HepG2 (cell line): ENCODE measurements around the gene RCOR3. TPM values are rescaled to one million over a fixed set of nuclear protein-coding genes. Genes with fewer than 3 reads are reported as not detected.
A peak's percentile ranks its signal among the peaks of the same experiment; 100 is the strongest.

Source experiments
- ARID2 ChIP-seq: sonication (generic); formaldehyde crosslinking; IDR thresholded peaks from 2 replicates; pipeline ENCODE4 v1.8.1; 2022; ENCODE audit warnings: mild to moderate bottlenecking, missing genetic modification reagents, borderline replicate concordance
- ELF3 ChIP-seq: IDR thresholded peaks from 2 replicates; pipeline ENCODE4 v1.6.1; 2016; ENCODE audit warnings: missing genetic modification reagents, missing compliant biosample characterization
- FOXJ3 ChIP-seq: sonication (generic); formaldehyde crosslinking; IDR thresholded peaks from 2 replicates; pipeline ENCODE4 v1.4.0; 2020; ENCODE audit warnings: missing genetic modification reagents, mild to moderate bottlenecking, borderline replicate concordance
- IKZF4 ChIP-seq: sonication (generic); formaldehyde crosslinking; IDR thresholded peaks from 2 replicates; pipeline ENCODE4 v1.5.1; 2020; ENCODE audit warnings: borderline replicate concordance, mild to moderate bottlenecking, low read depth, missing genetic modification reagents; ENCODE audit errors: not compliant biosample characterization
- KDM5B ChIP-seq: sonication (generic); formaldehyde crosslinking; IDR thresholded peaks from 2 replicates; pipeline ENCODE4 v1.4.0; 2020; ENCODE audit warnings: missing genetic modification reagents, mild to moderate bottlenecking, borderline replicate concordance
- KLF13 ChIP-seq: sonication (generic); formaldehyde crosslinking; IDR thresholded peaks from 2 replicates; pipeline ENCODE4 v1.4.0; 2020; ENCODE audit warnings: mild to moderate bottlenecking, missing genetic modification reagents
- SALL1 ChIP-seq: sonication (generic); formaldehyde crosslinking; IDR thresholded peaks from 2 replicates; pipeline ENCODE4 v1.8.0; 2022; ENCODE audit warnings: mild to moderate bottlenecking, missing genetic modification reagents
- SP140L ChIP-seq: sonication (generic); formaldehyde crosslinking; IDR thresholded peaks from 2 replicates; pipeline ENCODE4 v1.4.0; 2020; ENCODE audit warnings: missing genetic modification reagents, borderline replicate concordance
- TBX3 ChIP-seq: fragments of 450-650 bp; IDR thresholded peaks from 2 replicates; pipeline ENCODE4 v1.6.1; 2017; ENCODE audit warnings: antibody characterized with exemption, mild to moderate bottlenecking, inconsistent platforms, borderline replicate concordance
- polyA plus RNA-seq, 8 experiments: library from polyadenylated mRNA; depleted of rRNA in 3 of 8; stranded (reverse) in 7 of 8; unstranded in 1 of 8; fragments of >200 nt; fragmentation: Illumina TruSeq in 4 of 8; extraction: Trizol in 4 of 8; gene quantifications; 2 replicates each; pipeline versions ENCODE4 v1.2.1 to v1.2.3, GENCODE V29; 2011 to 2016; ENCODE audit warnings: low read depth in 4 of 8, missing spikeins in 1 of 8, mixed read lengths in 1 of 8; ENCODE audit not compliant: insufficient read depth in 1 of 8
- total RNA-seq, 5 experiments: library from RNA; depleted of rRNA; stranded (reverse); fragments of >200 nt; fragmentation: Illumina TruSeq; extraction: Trizol; gene quantifications; 2 replicates each; pipeline ENCODE4 v1.2.3, GENCODE V29; 2016; ENCODE audit warnings: low read depth in 1 of 5
- TF ChIP-seq, protein P1 (sequence below): sonication (generic); formaldehyde crosslinking; IDR thresholded peaks from 2 replicates; pipeline ENCODE4 v1.8.0; 2022; ENCODE audit warnings: mild to moderate bottlenecking, missing genetic modification reagents, moderate library complexity
- TF ChIP-seq, protein P2 (sequence below): sonication (generic); formaldehyde crosslinking; IDR thresholded peaks from 2 replicates; pipeline ENCODE4 v1.4.0; 2020; ENCODE audit warnings: low read depth, mild to moderate bottlenecking, missing genetic modification reagents
- TF ChIP-seq, protein P3 (sequence below): conservative IDR thresholded peaks from 2 replicates; pipeline ENCODE4 v1.6.1; 2018; ENCODE audit warnings: missing genetic modification reagents
- TF ChIP-seq, protein P4 (sequence below): sonication (generic); formaldehyde crosslinking; IDR thresholded peaks from 2 replicates; pipeline ENCODE4 v1.4.0; 2020; ENCODE audit warnings: missing genetic modification reagents
- TF ChIP-seq, protein P5 (sequence below): sonication (generic); formaldehyde crosslinking; IDR thresholded peaks from 2 replicates; pipeline ENCODE4 v1.4.0; 2020; ENCODE audit warnings: mild to moderate bottlenecking, missing genetic modification reagents
- TF ChIP-seq, protein P6 (sequence below): sonication (generic); formaldehyde crosslinking; IDR thresholded peaks from 2 replicates; pipeline ENCODE4 v1.4.0; 2020; ENCODE audit warnings: missing genetic modification reagents, borderline replicate concordance
- TF ChIP-seq, protein P7 (sequence below): sonication (generic); formaldehyde crosslinking; IDR thresholded peaks from 2 replicates; pipeline ENCODE4 v1.4.0; 2020; ENCODE audit warnings: low read depth, mild to moderate bottlenecking, missing genetic modification reagents

The RCOR3 gene
- total and polyA plus RNA-seq, 2 of the 13 experiments (the other 11 are each of a cell fraction or from before 2014, with no cell fraction given): 16.8 to 31.6 TPM

DNA sequence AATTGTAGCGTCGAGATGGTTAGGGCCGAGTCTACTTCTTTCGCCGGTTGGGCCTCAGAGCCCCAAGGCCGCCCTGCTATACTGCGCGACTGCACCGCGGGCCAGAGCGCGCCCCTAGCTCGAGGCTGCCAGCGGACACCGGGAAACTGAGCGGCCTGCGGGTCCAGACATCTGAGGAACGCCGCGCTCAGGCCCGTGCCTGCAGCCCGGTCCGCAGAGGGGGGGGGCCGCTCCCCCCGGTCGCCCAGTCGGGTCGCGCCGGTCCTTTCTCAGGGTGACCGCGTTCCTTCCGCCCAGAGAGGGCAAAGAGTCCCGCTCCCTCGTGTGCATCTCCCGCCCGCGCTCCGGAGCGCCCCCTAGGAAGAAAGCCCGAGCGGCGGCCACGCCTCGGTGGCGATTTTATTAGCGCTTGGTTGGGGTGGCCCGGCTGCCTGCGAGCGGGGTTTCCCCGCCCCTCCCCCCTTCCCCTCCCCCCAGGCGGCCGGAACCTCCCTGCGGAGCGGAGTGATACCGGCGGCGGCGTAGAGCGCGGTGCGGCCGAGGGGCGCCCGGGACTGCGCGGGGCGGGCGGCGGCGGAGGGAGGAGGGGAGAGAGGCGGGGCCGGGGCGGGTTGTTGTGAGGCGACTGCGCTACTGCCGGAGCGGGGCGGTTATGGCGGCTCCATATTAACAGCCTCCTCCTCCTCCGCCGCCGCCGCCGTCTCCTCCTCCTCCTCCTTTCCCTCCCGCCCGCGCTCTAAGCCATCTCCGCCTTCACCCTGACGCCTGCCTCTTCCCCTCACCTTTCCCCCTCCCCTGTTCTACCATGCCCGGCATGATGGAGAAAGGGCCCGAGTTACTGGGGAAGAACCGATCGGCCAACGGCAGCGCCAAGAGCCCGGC, at the start of gene RCOR3 (continued):
- TF ChIP-seq SALL1 (CRISPR knock-in tag): peak; percentile 52
- TF ChIP-seq FOXJ3 (CRISPR knock-in tag): no peak
- TF ChIP-seq, protein P1, sequence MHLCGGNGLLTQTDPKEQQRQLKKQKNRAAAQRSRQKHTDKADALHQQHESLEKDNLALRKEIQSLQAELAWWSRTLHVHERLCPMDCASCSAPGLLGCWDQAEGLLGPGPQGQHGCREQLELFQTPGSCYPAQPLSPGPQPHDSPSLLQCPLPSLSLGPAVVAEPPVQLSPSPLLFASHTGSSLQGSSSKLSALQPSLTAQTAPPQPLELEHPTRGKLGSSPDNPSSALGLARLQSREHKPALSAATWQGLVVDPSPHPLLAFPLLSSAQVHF (CRISPR knock-in tag): no peak
- TF ChIP-seq ELF3 (CRISPR knock-in tag): peak; percentile 58; the same call in 1 of the 2 replicates
- TF ChIP-seq, protein P2, sequence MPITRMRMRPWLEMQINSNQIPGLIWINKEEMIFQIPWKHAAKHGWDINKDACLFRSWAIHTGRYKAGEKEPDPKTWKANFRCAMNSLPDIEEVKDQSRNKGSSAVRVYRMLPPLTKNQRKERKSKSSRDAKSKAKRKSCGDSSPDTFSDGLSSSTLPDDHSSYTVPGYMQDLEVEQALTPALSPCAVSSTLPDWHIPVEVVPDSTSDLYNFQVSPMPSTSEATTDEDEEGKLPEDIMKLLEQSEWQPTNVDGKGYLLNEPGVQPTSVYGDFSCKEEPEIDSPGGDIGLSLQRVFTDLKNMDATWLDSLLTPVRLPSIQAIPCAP: no peak
- TF ChIP-seq TBX3: no peak
- TF ChIP-seq, protein P3, sequence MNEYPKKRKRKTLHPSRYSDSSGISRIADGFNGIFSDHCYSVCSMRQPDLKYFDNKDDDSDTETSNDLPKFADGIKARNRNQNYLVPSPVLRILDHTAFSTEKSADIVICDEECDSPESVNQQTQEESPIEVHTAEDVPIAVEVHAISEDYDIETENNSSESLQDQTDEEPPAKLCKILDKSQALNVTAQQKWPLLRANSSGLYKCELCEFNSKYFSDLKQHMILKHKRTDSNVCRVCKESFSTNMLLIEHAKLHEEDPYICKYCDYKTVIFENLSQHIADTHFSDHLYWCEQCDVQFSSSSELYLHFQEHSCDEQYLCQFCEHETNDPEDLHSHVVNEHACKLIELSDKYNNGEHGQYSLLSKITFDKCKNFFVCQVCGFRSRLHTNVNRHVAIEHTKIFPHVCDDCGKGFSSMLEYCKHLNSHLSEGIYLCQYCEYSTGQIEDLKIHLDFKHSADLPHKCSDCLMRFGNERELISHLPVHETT (CRISPR knock-in tag): peak; percentile 99
- TF ChIP-seq, protein P4, sequence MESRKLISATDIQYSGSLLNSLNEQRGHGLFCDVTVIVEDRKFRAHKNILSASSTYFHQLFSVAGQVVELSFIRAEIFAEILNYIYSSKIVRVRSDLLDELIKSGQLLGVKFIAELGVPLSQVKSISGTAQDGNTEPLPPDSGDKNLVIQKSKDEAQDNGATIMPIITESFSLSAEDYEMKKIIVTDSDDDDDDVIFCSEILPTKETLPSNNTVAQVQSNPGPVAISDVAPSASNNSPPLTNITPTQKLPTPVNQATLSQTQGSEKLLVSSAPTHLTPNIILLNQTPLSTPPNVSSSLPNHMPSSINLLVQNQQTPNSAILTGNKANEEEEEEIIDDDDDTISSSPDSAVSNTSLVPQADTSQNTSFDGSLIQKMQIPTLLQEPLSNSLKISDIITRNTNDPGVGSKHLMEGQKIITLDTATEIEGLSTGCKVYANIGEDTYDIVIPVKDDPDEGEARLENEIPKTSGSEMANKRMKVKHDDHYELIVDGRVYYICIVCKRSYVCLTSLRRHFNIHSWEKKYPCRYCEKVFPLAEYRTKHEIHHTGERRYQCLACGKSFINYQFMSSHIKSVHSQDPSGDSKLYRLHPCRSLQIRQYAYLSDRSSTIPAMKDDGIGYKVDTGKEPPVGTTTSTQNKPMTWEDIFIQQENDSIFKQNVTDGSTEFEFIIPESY: peak; percentile 65; the same call in 1 of the 2 replicates
- peak; percentile 93 for TF ChIP-seq KDM5B (CRISPR knock-in tag)
- TF ChIP-seq, protein P5, sequence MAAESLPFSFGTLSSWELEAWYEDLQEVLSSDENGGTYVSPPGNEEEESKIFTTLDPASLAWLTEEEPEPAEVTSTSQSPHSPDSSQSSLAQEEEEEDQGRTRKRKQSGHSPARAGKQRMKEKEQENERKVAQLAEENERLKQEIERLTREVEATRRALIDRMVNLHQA (CRISPR knock-in tag): no peak
- no peak for TF ChIP-seq SP140L (CRISPR knock-in tag)
- no peak for TF ChIP-seq KLF13
- peak; percentile 34 for TF ChIP-seq IKZF4 (CRISPR knock-in tag)
- TF ChIP-seq, protein P6, sequence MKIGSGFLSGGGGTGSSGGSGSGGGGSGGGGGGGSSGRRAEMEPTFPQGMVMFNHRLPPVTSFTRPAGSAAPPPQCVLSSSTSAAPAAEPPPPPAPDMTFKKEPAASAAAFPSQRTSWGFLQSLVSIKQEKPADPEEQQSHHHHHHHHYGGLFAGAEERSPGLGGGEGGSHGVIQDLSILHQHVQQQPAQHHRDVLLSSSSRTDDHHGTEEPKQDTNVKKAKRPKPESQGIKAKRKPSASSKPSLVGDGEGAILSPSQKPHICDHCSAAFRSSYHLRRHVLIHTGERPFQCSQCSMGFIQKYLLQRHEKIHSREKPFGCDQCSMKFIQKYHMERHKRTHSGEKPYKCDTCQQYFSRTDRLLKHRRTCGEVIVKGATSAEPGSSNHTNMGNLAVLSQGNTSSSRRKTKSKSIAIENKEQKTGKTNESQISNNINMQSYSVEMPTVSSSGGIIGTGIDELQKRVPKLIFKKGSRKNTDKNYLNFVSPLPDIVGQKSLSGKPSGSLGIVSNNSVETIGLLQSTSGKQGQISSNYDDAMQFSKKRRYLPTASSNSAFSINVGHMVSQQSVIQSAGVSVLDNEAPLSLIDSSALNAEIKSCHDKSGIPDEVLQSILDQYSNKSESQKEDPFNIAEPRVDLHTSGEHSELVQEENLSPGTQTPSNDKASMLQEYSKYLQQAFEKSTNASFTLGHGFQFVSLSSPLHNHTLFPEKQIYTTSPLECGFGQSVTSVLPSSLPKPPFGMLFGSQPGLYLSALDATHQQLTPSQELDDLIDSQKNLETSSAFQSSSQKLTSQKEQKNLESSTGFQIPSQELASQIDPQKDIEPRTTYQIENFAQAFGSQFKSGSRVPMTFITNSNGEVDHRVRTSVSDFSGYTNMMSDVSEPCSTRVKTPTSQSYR (CRISPR knock-in tag): peak; percentile 97
- TF ChIP-seq ARID2 (CRISPR knock-in tag): peak; percentile 71; the same call in 1 of the 2 replicates
- TF ChIP-seq, protein P7, sequence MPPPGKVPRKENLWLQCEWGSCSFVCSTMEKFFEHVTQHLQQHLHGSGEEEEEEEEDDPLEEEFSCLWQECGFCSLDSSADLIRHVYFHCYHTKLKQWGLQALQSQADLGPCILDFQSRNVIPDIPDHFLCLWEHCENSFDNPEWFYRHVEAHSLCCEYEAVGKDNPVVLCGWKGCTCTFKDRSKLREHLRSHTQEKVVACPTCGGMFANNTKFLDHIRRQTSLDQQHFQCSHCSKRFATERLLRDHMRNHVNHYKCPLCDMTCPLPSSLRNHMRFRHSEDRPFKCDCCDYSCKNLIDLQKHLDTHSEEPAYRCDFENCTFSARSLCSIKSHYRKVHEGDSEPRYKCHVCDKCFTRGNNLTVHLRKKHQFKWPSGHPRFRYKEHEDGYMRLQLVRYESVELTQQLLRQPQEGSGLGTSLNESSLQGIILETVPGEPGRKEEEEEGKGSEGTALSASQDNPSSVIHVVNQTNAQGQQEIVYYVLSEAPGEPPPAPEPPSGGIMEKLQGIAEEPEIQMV (CRISPR knock-in tag): peak; percentile 92
